ENCODE results near the gene BUD31. TPM values are rescaled to one million over a fixed set of nuclear protein-coding genes. Genes with fewer than 3 reads are reported as not detected.

BUD31 gene
- total and polyA plus RNA-seq, 10 of the 15 experiments (the other 5 are each of a cell fraction or from before 2014, with no cell fraction given): 74.2 to 317 (median 130) TPM

DNA sequence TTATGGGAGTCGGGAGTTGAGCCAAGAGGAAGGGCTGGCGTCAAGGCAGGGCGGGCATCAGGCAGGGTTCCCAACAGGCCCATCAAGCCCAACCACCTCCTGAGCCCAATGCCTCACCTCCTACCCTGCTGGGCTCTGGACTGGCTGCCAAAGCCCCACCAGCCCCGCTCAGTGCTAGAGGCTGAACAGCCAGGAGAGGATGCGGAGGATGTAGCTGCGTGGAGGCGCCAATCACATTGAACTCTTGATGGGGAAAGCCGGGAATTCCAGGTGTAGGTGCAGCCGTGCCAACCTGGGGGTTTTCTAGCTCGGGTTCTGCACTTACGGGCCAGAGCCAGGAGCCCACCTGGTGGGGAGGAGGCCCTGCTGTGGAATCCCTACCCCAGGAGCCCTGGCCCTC lies 44.3 kb downstream of the BUD31 start:
- Histone ChIP-seq H3K27ac (ENCODE audit: control insufficient read depth, insufficient read depth) (no peak overlapping the region), H3K36me3 (ENCODE audit: control insufficient read depth in 2 of 2, insufficient read depth in 2 of 2, low read length in 1 of 2) (peaks cover 38 to 51% of the 10 kb centered on the region in 2 experiments), H2AFZ (ENCODE audit: control insufficient read depth, low read depth, low read length) (no peak overlapping the region), H3K79me2 (ENCODE audit: control insufficient read depth, insufficient read depth, low read length) (no peaks in the 10 kb centered on the region), H3K9me3 (replicated peaks; ENCODE audit: control insufficient read depth, insufficient read depth, low read length) (no peaks in the 10 kb centered on the region), H3K4me1 (ENCODE audit: control insufficient read depth, insufficient read depth, low read length) (no peaks in the 10 kb centered on the region), H3K9ac (ENCODE audit: control insufficient read depth, insufficient read depth, low read length) (no peak overlapping the region), H3K4me2 (ENCODE audit: control insufficient read depth, insufficient read depth) (no peak overlapping the region), H3K4me3 (no peak overlapping the region), H3K27me3 (replicated peaks in 1 of 2; ENCODE audit: control insufficient read depth in 2 of 2, insufficient read depth in 2 of 2, low read length in 1 of 2) (no peaks in the 10 kb centered on the region), H4K20me1 (ENCODE audit: control insufficient read depth, insufficient read depth) (no peaks in the 10 kb centered on the region)
- BruUV-seq (replicated peaks): no TSS peak
- in situ Hi-C loops (cut with MboI): no loop called here
- whole genome bisulfite sequencing (ENCODE audit: insufficient coverage, insufficient replicate concordance, low lambda C conversion rate, missing lambda C conversion rate): 89% methylated on average over 11 of the region's 11 CpGs
- no peak for ATAC-seq
- ChIA-PET CTCF (no interaction called here), POLR2A (no interaction called here), SMC1A (ENCODE audit: uncharacterized antibody, unreplicated experiment) (no interaction called here), RAD21 (ENCODE audit: unreplicated experiment) (no interaction called here)
- FAIRE-seq: no peak
- intact Hi-C loops (cut with micrococcal nuclease; ENCODE audit: unreplicated experiment): no loop called here
- DNase-seq (ENCODE audit: low read depth, low spot score): no peak
- TF ChIP-seq NFYB (IDR thresholded peaks at IDR 0.05; ENCODE audit: insufficient read depth, low read depth, low read length) (no peak), TBL1XR1 (IDR thresholded peaks at IDR 0.05; ENCODE audit: low read depth, low read length) (no peak)

DNA sequence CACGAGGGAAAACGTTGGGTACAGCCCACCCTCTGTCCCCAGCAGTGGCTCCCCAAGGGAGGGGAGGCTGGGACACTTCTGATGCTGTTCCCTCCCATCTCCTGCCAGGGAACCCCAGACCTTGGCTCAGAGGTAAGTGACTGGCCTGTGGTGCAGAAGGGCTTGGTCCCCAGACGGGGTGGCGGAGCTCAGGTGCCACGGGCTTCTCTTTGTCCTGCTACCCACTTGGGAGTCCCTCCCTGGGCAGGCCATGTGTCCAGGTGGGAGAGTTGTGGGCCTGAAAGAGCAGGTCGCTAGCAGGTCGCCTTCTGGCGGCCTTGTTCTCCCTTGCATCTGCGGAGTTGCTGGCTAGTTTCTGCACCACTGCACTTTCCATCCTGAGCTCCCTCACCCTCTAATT lies 47.1 kb downstream of the BUD31 start:
- Histone ChIP-seq H3K4me1 (ENCODE audit: control insufficient read depth, insufficient read depth, low read length) (no peaks in the 10 kb centered on the region), H3K4me2 (ENCODE audit: control insufficient read depth, insufficient read depth) (no peak overlapping the region), H3K36me3 (ENCODE audit: control insufficient read depth in 2 of 2, insufficient read depth in 2 of 2, low read length in 1 of 2) (peaks cover 36 to 40% of the 10 kb centered on the region in 2 experiments), H3K4me3 (no peak overlapping the region), H3K79me2 (ENCODE audit: control insufficient read depth, insufficient read depth, low read length) (peaks cover 16% of the 10 kb centered on the region), H3K9me3 (replicated peaks; ENCODE audit: control insufficient read depth, insufficient read depth, low read length) (no peaks in the 10 kb centered on the region), H3K27ac (ENCODE audit: control insufficient read depth, insufficient read depth) (no peak overlapping the region), H3K27me3 (replicated peaks in 1 of 2; ENCODE audit: control insufficient read depth in 2 of 2, insufficient read depth in 2 of 2, low read length in 1 of 2) (no peaks in the 10 kb centered on the region), H4K20me1 (ENCODE audit: control insufficient read depth, insufficient read depth) (no peaks in the 10 kb centered on the region), H2AFZ (ENCODE audit: control insufficient read depth, low read depth, low read length) (no peak overlapping the region), H3K9ac (ENCODE audit: control insufficient read depth, insufficient read depth, low read length) (no peak overlapping the region)
- no peak for ATAC-seq
- no peak for FAIRE-seq
- ChIA-PET SMC1A (ENCODE audit: uncharacterized antibody, unreplicated experiment) (interaction anchor here (1.2 kb wide), 1 partner anchor 20 kb away, joined by 3 read pairs; no protein-coding TSS in a partner anchor), RAD21 (ENCODE audit: unreplicated experiment) (no interaction called here), CTCF (no interaction called here), POLR2A (no interaction called here)
- TF ChIP-seq MTA3 (IDR thresholded peaks at IDR 0.05; ENCODE audit: borderline replicate concordance, low read length) (no peak), ZSCAN29 (IDR thresholded peaks at IDR 0.05) (no peak), TCF3 (IDR thresholded peaks at IDR 0.05; ENCODE audit: borderline replicate concordance, insufficient read depth, low read depth, low read length) (no peak), NR2F1 (conservative IDR thresholded peaks at IDR 0.05) (no peak), IKZF2 (IDR thresholded peaks at IDR 0.05) (no peak), CBX5 (IDR thresholded peaks at IDR 0.05; ENCODE audit: low read depth) (no peak), ZNF622 (IDR thresholded peaks at IDR 0.05) (no peak), ZBED1 (IDR thresholded peaks at IDR 0.05; ENCODE audit: borderline replicate concordance) (no peak)
- TF ChIP-seq, protein P1, sequence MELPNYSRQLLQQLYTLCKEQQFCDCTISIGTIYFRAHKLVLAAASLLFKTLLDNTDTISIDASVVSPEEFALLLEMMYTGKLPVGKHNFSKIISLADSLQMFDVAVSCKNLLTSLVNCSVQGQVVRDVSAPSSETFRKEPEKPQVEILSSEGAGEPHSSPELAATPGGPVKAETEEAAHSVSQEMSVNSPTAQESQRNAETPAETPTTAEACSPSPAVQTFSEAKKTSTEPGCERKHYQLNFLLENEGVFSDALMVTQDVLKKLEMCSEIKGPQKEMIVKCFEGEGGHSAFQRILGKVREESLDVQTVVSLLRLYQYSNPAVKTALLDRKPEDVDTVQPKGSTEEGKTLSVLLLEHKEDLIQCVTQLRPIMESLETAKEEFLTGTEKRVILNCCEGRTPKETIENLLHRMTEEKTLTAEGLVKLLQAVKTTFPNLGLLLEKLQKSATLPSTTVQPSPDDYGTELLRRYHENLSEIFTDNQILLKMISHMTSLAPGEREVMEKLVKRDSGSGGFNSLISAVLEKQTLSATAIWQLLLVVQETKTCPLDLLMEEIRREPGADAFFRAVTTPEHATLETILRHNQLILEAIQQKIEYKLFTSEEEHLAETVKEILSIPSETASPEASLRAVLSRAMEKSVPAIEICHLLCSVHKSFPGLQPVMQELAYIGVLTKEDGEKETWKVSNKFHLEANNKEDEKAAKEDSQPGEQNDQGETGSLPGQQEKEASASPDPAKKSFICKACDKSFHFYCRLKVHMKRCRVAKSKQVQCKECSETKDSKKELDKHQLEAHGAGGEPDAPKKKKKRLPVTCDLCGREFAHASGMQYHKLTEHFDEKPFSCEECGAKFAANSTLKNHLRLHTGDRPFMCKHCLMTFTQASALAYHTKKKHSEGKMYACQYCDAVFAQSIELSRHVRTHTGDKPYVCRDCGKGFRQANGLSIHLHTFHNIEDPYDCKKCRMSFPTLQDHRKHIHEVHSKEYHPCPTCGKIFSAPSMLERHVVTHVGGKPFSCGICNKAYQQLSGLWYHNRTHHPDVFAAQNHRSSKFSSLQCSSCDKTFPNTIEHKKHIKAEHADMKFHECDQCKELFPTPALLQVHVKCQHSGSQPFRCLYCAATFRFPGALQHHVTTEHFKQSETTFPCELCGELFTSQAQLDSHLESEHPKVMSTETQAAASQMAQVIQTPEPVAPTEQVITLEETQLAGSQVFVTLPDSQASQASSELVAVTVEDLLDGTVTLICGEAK (IDR thresholded peaks at IDR 0.05; ENCODE audit: borderline replicate concordance): no peak
- BruUV-seq (replicated peaks): no TSS peak
- in situ Hi-C loops (cut with MboI) (no loop called here), intact Hi-C loops (cut with micrococcal nuclease; ENCODE audit: unreplicated experiment) (no loop called here)
- DNase-seq (ENCODE audit: low read depth, low spot score): no peak
- WGBS (ENCODE audit: insufficient coverage, insufficient replicate concordance, low lambda C conversion rate, missing lambda C conversion rate): 95% methylated on average over 9 of the region's 9 CpGs
